GM15510 (cell line): ENCODE data around the gene NIPA2.

Experiments
- POLR2A ChIP-seq: IDR thresholded peaks from 3 replicates; pipeline ENCODE4 v1.6.1; 2011; ENCODE audit warnings: borderline replicate concordance; ENCODE audit not compliant: insufficient read length; ENCODE audit errors: extremely low read depth

NIPA2 gene

GRCh38 chr15:22903427-22903826, 65.0 kb downstream of the NIPA2 start:
- TF ChIP-seq POLR2A: no peak

GRCh38 chr15:22903961-22904534, 65.6 kb downstream of the NIPA2 start:
- no peak for TF ChIP-seq POLR2A

- TF ChIP-seq POLR2A: no peak
Observed at GRCh38 chr15:22904736-22905135, 66.3 kb downstream of the NIPA2 start.

- TF ChIP-seq POLR2A: no peak
Observed at GRCh38 chr15:22907161-22907950, 68.9 kb downstream of the NIPA2 start.

- no peak for TF ChIP-seq POLR2A
Observed at GRCh38 chr15:22908830-22909229, 70.4 kb downstream of the NIPA2 start.

GRCh38 chr15:22911306-22911705, 72.8 kb downstream of the NIPA2 start:
- no peak for TF ChIP-seq POLR2A

- TF ChIP-seq POLR2A: no peak
Observed at GRCh38 chr15:22912256-22912655, 73.8 kb downstream of the NIPA2 start.

GRCh38 chr15:22913646-22914380, 75.3 kb downstream of the NIPA2 start:
- no peak for TF ChIP-seq POLR2A

GRCh38 chr15:22915866-22916515, 77.5 kb downstream of the NIPA2 start:
- no peak for TF ChIP-seq POLR2A

DNA sequence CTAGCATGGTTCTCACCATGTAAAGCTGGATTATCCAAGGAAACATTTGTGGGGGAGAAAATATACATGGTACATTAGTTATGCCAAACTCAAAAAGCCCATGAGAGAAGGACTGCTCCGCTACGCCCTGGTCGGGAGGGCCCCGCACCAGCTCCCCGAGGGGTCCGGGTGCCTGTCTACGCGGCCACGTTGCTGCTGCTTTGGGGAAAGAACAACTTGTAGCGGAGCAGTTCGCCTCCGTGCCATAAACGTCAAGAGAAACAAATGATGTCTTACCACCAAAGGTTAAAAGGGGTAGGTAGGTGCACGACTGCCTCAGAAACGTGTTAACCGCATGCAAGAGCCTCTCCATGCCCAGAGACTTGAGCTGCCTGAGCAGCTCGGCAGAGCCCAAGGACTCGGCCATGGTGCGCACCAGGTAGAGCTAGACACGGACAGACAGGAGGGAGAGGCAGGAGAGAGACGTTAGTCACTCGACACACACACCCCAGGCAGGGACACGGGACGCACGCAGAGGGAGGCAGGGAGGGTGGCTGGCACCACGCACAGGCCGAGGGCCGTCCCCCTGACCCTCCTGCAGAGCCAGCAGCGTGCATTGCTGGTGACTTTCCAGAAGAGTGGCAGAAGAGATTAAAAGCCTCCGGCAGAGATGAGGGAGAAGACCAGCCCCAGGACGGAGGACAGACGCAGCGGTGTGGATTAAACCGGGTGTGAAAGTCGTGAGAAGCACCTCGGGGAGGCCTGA, 78.3 kb downstream of the NIPA2 start:
- TF ChIP-seq POLR2A: no peak

GRCh38 chr15:22917556-22917955, 79.1 kb downstream of the NIPA2 start:
- TF ChIP-seq POLR2A: no peak
